Measurements from ENCODE around the gene MDM1.

Gene MDM1

GRCh38 chr12:68271346-68271745 is 60.8 kb downstream of the MDM1 start:
- no peak overlapping the region for H3K4ac ChIP-seq (ENCODE audit: low read depth, low read length)

DNA sequence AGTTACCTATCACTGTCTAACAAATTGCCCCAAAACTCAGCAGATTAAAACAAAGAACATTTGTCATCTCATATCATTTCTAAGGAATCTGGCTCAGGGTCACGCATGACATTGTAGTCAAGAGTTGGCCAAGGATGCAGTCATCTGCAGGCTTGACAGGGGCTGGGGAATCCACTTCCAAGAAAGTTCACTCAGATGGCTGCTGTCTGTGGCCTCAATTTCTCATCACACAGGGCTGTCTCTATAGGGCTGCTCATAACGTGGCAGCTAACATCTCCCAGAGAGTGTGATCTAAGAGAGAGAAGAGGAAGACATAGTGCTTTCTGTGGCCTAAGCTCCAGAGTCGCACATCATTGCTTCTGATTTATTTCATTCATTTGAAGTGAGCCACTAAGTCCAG is 61.8 kb downstream of the MDM1 start:
- H3K4ac ChIP-seq (ENCODE audit: low read depth, low read length) = no peak overlapping the region
- H3K79me2 ChIP-seq (ENCODE audit: control insufficient read depth, insufficient read depth, low read length) = no peaks in the 10 kb centered on the region
- no peak overlapping the region for H2AK5ac ChIP-seq (ENCODE audit: low read length)
- H4K8ac ChIP-seq (ENCODE audit: low read depth, low read length) = no peak overlapping the region
- H3K79me1 ChIP-seq (ENCODE audit: low read length) = no peaks in the 10 kb centered on the region
- no peak overlapping the region for H4K5ac ChIP-seq (ENCODE audit: low read length)
- H3K56ac ChIP-seq (ENCODE audit: low read length) = no peak overlapping the region
- H3K9ac ChIP-seq (ENCODE audit: low read length) = no peak overlapping the region
- no peak overlapping the region for H3K4me3 ChIP-seq (ENCODE audit: low read length)
- H3K27me3 ChIP-seq (ENCODE audit: insufficient read depth, low read length, poor library complexity) = no peaks in the 10 kb centered on the region
- no peak overlapping the region for H2BK5ac ChIP-seq (ENCODE audit: low read length)
- no CpG with 5 or more reads among the region's 3 CpGs for WGBS (ENCODE audit: extremely low coverage, insufficient coverage, low lambda C conversion rate)
- H3K36me3 ChIP-seq (ENCODE audit: control insufficient read depth, insufficient read depth, low read length) = no peaks in the 10 kb centered on the region
- no peak overlapping the region for H3K27ac ChIP-seq (ENCODE audit: low read depth, low read length)
- H3K18ac ChIP-seq (ENCODE audit: low read length) = no peak overlapping the region
- no peak overlapping the region for H2BK15ac ChIP-seq (replicated peaks; ENCODE audit: low read depth)
- no peak overlapping the region for H3K4me2 ChIP-seq (ENCODE audit: low read length)
- H3K4me1 ChIP-seq (ENCODE audit: control insufficient read depth, low read depth, low read length) = no peaks in the 10 kb centered on the region
- DNase-seq = no peak
- no peak overlapping the region for H3K23ac ChIP-seq (ENCODE audit: low read length)
- H2BK120ac ChIP-seq (ENCODE audit: low read depth, low read length) = no peak overlapping the region

More at GRCh38 chr12:68271346-68271745, 60.8 kb downstream of the MDM1 start:
- H2BK15ac ChIP-seq (replicated peaks; ENCODE audit: low read depth) = no peak overlapping the region
- no peaks in the 10 kb centered on the region for H3K27me3 ChIP-seq (ENCODE audit: insufficient read depth, low read length, poor library complexity)
- WGBS (ENCODE audit: extremely low coverage, insufficient coverage, low lambda C conversion rate) = no CpG with 5 or more reads among the region's 8 CpGs
- no peaks in the 10 kb centered on the region for H3K4me1 ChIP-seq (ENCODE audit: control insufficient read depth, low read depth, low read length)
- no peaks in the 10 kb centered on the region for H3K79me1 ChIP-seq (ENCODE audit: low read length)
- H2BK120ac ChIP-seq (ENCODE audit: low read depth, low read length) = no peak overlapping the region
- no peaks in the 10 kb centered on the region for H3K79me2 ChIP-seq (ENCODE audit: control insufficient read depth, insufficient read depth, low read length)
- no peak overlapping the region for H3K18ac ChIP-seq (ENCODE audit: low read length)
- no peak overlapping the region for H3K4me3 ChIP-seq (ENCODE audit: low read length)
- H2AK5ac ChIP-seq (ENCODE audit: low read length) = no peak overlapping the region
- H3K56ac ChIP-seq (ENCODE audit: low read length) = no peak overlapping the region
- no peak overlapping the region for H3K23ac ChIP-seq (ENCODE audit: low read length)
- H2BK5ac ChIP-seq (ENCODE audit: low read length) = no peak overlapping the region
- H3K36me3 ChIP-seq (ENCODE audit: control insufficient read depth, insufficient read depth, low read length) = no peaks in the 10 kb centered on the region
- no peak overlapping the region for H4K8ac ChIP-seq (ENCODE audit: low read depth, low read length)
- H3K4me2 ChIP-seq (ENCODE audit: low read length) = no peak overlapping the region
- no peak overlapping the region for H4K5ac ChIP-seq (ENCODE audit: low read length)
- no peak for DNase-seq
- H3K27ac ChIP-seq (ENCODE audit: low read depth, low read length) = no peak overlapping the region
- no peak overlapping the region for H3K9ac ChIP-seq (ENCODE audit: low read length)

DNA sequence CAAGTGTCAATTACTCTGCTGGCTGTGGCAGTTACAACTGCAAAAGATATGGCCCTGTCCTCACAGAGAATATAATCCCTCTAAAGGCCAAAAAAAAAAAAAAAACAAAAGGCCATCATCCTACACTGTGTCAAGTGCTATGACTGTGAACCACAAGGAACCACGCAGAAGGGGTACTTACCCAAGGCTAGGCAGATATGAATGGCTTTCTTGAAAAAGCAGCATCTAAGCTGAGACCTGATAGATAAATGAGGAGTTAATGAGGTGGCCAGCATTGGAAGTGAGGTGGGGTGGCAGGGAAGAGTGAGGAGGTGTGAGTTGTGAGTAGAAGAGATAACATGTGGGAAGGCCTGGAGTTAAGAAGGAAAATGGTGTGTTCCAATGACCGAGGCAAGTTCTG is 62.4 kb downstream of the MDM1 start:
- H2BK120ac ChIP-seq (ENCODE audit: low read depth, low read length) = no peak overlapping the region
- H3K4me1 ChIP-seq (ENCODE audit: control insufficient read depth, low read depth, low read length) = no peaks in the 10 kb centered on the region
- no peak overlapping the region for H2AK5ac ChIP-seq (ENCODE audit: low read length)
- no peak overlapping the region for H3K9ac ChIP-seq (ENCODE audit: low read length)
- H3K18ac ChIP-seq (ENCODE audit: low read length) = no peak overlapping the region
- no peak overlapping the region for H4K8ac ChIP-seq (ENCODE audit: low read depth, low read length)
- no peak overlapping the region for H3K4me3 ChIP-seq (ENCODE audit: low read length)
- no peaks in the 10 kb centered on the region for H3K79me2 ChIP-seq (ENCODE audit: control insufficient read depth, insufficient read depth, low read length)
- no peak overlapping the region for H4K5ac ChIP-seq (ENCODE audit: low read length)
- H3K79me1 ChIP-seq (ENCODE audit: low read length) = no peaks in the 10 kb centered on the region
- WGBS (ENCODE audit: extremely low coverage, insufficient coverage, low lambda C conversion rate) = no CpG with 5 or more reads among the region's 2 CpGs
- no peaks in the 10 kb centered on the region for H3K36me3 ChIP-seq (ENCODE audit: control insufficient read depth, insufficient read depth, low read length)
- no peak overlapping the region for H2BK15ac ChIP-seq (replicated peaks; ENCODE audit: low read depth)
- no peak overlapping the region for H3K56ac ChIP-seq (ENCODE audit: low read length)
- H3K4me2 ChIP-seq (ENCODE audit: low read length) = no peak overlapping the region
- no peak overlapping the region for H3K23ac ChIP-seq (ENCODE audit: low read length)
- DNase-seq = peak; percentile 72
- no peak overlapping the region for H3K4ac ChIP-seq (ENCODE audit: low read depth, low read length)
- H3K27me3 ChIP-seq (ENCODE audit: insufficient read depth, low read length, poor library complexity) = no peaks in the 10 kb centered on the region
- H2BK5ac ChIP-seq (ENCODE audit: low read length) = no peak overlapping the region
- no peak overlapping the region for H3K27ac ChIP-seq (ENCODE audit: low read depth, low read length)

DNA sequence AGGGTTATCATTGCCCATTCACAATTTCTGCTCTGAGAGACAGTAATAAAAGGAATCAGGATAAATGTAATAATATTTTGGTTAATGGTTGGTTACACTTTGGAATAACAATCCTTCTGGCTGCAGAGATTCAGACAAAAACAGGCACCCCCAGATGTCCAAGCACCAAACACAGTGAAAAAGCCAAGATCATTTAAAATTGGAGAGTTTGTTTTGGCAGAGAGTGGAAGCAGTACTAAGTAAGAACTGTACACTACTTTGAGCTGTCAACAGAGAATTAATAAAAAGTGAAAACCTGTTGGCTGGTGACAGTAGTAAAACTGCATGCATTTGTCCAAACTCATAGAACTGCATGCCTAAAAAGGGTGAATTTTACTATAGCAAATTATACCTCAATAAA is 63.2 kb downstream of the MDM1 start:
- Histone ChIP-seq H3K56ac (ENCODE audit: low read length) (no peak overlapping the region), H4K8ac (ENCODE audit: low read depth, low read length) (no peak overlapping the region), H2BK15ac (replicated peaks; ENCODE audit: low read depth) (no peak overlapping the region), H3K27me3 (ENCODE audit: insufficient read depth, low read length, poor library complexity) (no peaks in the 10 kb centered on the region), H2BK120ac (ENCODE audit: low read depth, low read length) (no peak overlapping the region), H3K36me3 (ENCODE audit: control insufficient read depth, insufficient read depth, low read length) (no peaks in the 10 kb centered on the region), H2BK5ac (ENCODE audit: low read length) (no peak overlapping the region), H2AK5ac (ENCODE audit: low read length) (no peak overlapping the region), H3K4me2 (ENCODE audit: low read length) (no peak overlapping the region), H3K18ac (ENCODE audit: low read length) (no peak overlapping the region), H3K79me1 (ENCODE audit: low read length) (no peaks in the 10 kb centered on the region), H3K4me1 (ENCODE audit: control insufficient read depth, low read depth, low read length) (no peaks in the 10 kb centered on the region), H3K9ac (ENCODE audit: low read length) (no peak overlapping the region), H3K4me3 (ENCODE audit: low read length) (no peak overlapping the region), H3K4ac (ENCODE audit: low read depth, low read length) (no peak overlapping the region), H4K5ac (ENCODE audit: low read length) (no peak overlapping the region), H3K79me2 (ENCODE audit: control insufficient read depth, insufficient read depth, low read length) (no peaks in the 10 kb centered on the region), H3K23ac (ENCODE audit: low read length) (no peak overlapping the region), H3K27ac (ENCODE audit: low read depth, low read length) (no peak overlapping the region)
- DNase-seq = no peak

- Histone ChIP-seq H3K4me3 (ENCODE audit: low read length) (no peak overlapping the region), H3K23ac (ENCODE audit: low read length) (no peak overlapping the region), H3K27ac (ENCODE audit: low read depth, low read length) (no peak overlapping the region), H3K4me2 (ENCODE audit: low read length) (no peak overlapping the region), H3K27me3 (ENCODE audit: insufficient read depth, low read length, poor library complexity) (no peaks in the 10 kb centered on the region), H4K5ac (ENCODE audit: low read length) (no peak overlapping the region), H3K4ac (ENCODE audit: low read depth, low read length) (no peak overlapping the region), H3K4me1 (ENCODE audit: control insufficient read depth, low read depth, low read length) (no peaks in the 10 kb centered on the region), H2AK5ac (ENCODE audit: low read length) (no peak overlapping the region), H2BK15ac (replicated peaks; ENCODE audit: low read depth) (no peak overlapping the region), H3K79me1 (ENCODE audit: low read length) (no peaks in the 10 kb centered on the region), H3K9ac (ENCODE audit: low read length) (no peak overlapping the region), H3K36me3 (ENCODE audit: control insufficient read depth, insufficient read depth, low read length) (no peaks in the 10 kb centered on the region), H3K79me2 (ENCODE audit: control insufficient read depth, insufficient read depth, low read length) (no peaks in the 10 kb centered on the region), H2BK120ac (ENCODE audit: low read depth, low read length) (no peak overlapping the region), H3K18ac (ENCODE audit: low read length) (no peak overlapping the region), H3K56ac (ENCODE audit: low read length) (no peak overlapping the region), H2BK5ac (ENCODE audit: low read length) (no peak overlapping the region), H4K8ac (ENCODE audit: low read depth, low read length) (no peak overlapping the region)
- no peak for DNase-seq
- WGBS (ENCODE audit: extremely low coverage, insufficient coverage, low lambda C conversion rate) = no CpG with 5 or more reads among the region's 6 CpGs
Observed at GRCh38 chr12:68267892-68268396, 64.2 kb downstream of the MDM1 start.

GRCh38 chr12:68264857-68265256 is 67.3 kb downstream of the MDM1 start:
- no peaks in the 10 kb centered on the region for H3K4me1 ChIP-seq (ENCODE audit: control insufficient read depth, low read depth, low read length)
- DNase-seq = no peak
- H3K18ac ChIP-seq (ENCODE audit: low read length) = no peak overlapping the region
- H3K9ac ChIP-seq (ENCODE audit: low read length) = no peak overlapping the region
- no CpG with 5 or more reads among the region's 2 CpGs for WGBS (ENCODE audit: extremely low coverage, insufficient coverage, low lambda C conversion rate)
- no peaks in the 10 kb centered on the region for H3K27me3 ChIP-seq (ENCODE audit: insufficient read depth, low read length, poor library complexity)
- no peak overlapping the region for H2AK5ac ChIP-seq (ENCODE audit: low read length)
- H3K4ac ChIP-seq (ENCODE audit: low read depth, low read length) = no peak overlapping the region
- H3K27ac ChIP-seq (ENCODE audit: low read depth, low read length) = no peak overlapping the region
- no peaks in the 10 kb centered on the region for H3K79me1 ChIP-seq (ENCODE audit: low read length)
- no peak overlapping the region for H2BK120ac ChIP-seq (ENCODE audit: low read depth, low read length)
- H3K56ac ChIP-seq (ENCODE audit: low read length) = no peak overlapping the region
- no peak overlapping the region for H2BK5ac ChIP-seq (ENCODE audit: low read length)
- H3K36me3 ChIP-seq (ENCODE audit: control insufficient read depth, insufficient read depth, low read length) = no peaks in the 10 kb centered on the region
- no peak overlapping the region for H3K23ac ChIP-seq (ENCODE audit: low read length)
- no peak overlapping the region for H3K4me3 ChIP-seq (ENCODE audit: low read length)
- H4K5ac ChIP-seq (ENCODE audit: low read length) = no peak overlapping the region
- no peaks in the 10 kb centered on the region for H3K79me2 ChIP-seq (ENCODE audit: control insufficient read depth, insufficient read depth, low read length)
- no peak overlapping the region for H2BK15ac ChIP-seq (replicated peaks; ENCODE audit: low read depth)
- H4K8ac ChIP-seq (ENCODE audit: low read depth, low read length) = no peak overlapping the region
- H3K4me2 ChIP-seq (ENCODE audit: low read length) = no peak overlapping the region
